COR-L47 (cell line): ENCODE results near the gene SLC6A16.
"Not testable (repeated sequence)": the region's sequence is repeated elsewhere in the genome, so short reads cannot be mapped to it uniquely, and the experiment has no call there.

ENCODE experiments used
- DNase-seq: peaks from one replicate; lab custom pipeline; 2025; lab: John Stamatoyannopoulos, UW

The SLC6A16 gene

GRCh38 chr19:49271080-49271753 lies 53.8 kb downstream of the SLC6A16 start:
- no peak for DNase-seq

GRCh38 chr19:49266409-49266808 lies 58.6 kb downstream of the SLC6A16 start:
- DNase-seq, result not testable (repeated sequence)

GRCh38 chr19:49264258-49264657 lies 60.7 kb downstream of the SLC6A16 start:
- DNase-seq, result no peak

GRCh38 chr19:49261602-49262001 lies 63.4 kb downstream of the SLC6A16 start:
- DNase-seq, result no peak

- no peak for DNase-seq
Observed at GRCh38 chr19:49256691-49257090, 68.3 kb downstream of the SLC6A16 start.

GRCh38 chr19:49255674-49256073 lies 69.3 kb downstream of the SLC6A16 start:
- DNase-seq, result no peak

GRCh38 chr19:49249933-49250332 lies 75.1 kb downstream of the SLC6A16 start:
- no peak for DNase-seq

GRCh38 chr19:49247676-49248075 lies 77.3 kb downstream of the SLC6A16 start:
- no peak for DNase-seq

GRCh38 chr19:49244256-49244655 lies 80.7 kb downstream of the SLC6A16 start:
- no peak for DNase-seq

- DNase-seq, result no peak
Observed at GRCh38 chr19:49243726-49244125, 81.3 kb downstream of the SLC6A16 start.

- DNase-seq, result no peak
Observed at GRCh38 chr19:49243129-49243528, 81.9 kb downstream of the SLC6A16 start.

- DNase-seq, result no peak
Observed at GRCh38 chr19:49241769-49242168, 83.2 kb downstream of the SLC6A16 start.
